ENCODE results near the gene SYS1.

The SYS1 gene

GRCh38 chr20:45352729-45353128 is 10.2 kb upstream of the SYS1 start:
- in situ Hi-C loops (cut with MboI; ENCODE audit: low sequenced_read_pairs) = no loop called here

- in situ Hi-C loops (cut with MboI; ENCODE audit: low sequenced_read_pairs) = no loop called here
These were observed 9.2 kb upstream of the SYS1 start for GRCh38 chr20:45353746-45354145.

GRCh38 chr20:45354423-45355208 is 8.3 kb upstream of the SYS1 start:
- in situ Hi-C loops (cut with MboI; ENCODE audit: low sequenced_read_pairs) = no loop called here

- in situ Hi-C loops (cut with MboI; ENCODE audit: low sequenced_read_pairs) = no loop called here
These were observed 7.5 kb upstream of the SYS1 start for GRCh38 chr20:45355209-45356084.

GRCh38 chr20:45358282-45359068 is 4.5 kb upstream of the SYS1 start:
- in situ Hi-C loops (cut with MboI; ENCODE audit: low sequenced_read_pairs) = no loop called here

- in situ Hi-C loops (cut with MboI; ENCODE audit: low sequenced_read_pairs) = no loop called here
These were observed 3.9 kb upstream of the SYS1 start for GRCh38 chr20:45359069-45359405.

GRCh38 chr20:45359406-45360148 is 3.4 kb upstream of the SYS1 start:
- in situ Hi-C loops (cut with MboI; ENCODE audit: low sequenced_read_pairs) = no loop called here

- in situ Hi-C loops (cut with MboI; ENCODE audit: low sequenced_read_pairs) = no loop called here
These were observed 1.2 kb upstream of the SYS1 start for GRCh38 chr20:45361793-45362192.

GRCh38 chr20:45363611-45364492 is 896 bp downstream of the SYS1 start:
- in situ Hi-C loops (cut with MboI; ENCODE audit: low sequenced_read_pairs) = no loop called here

GRCh38 chr20:45365444-45365970 is 2.6 kb downstream of the SYS1 start:
- in situ Hi-C loops (cut with MboI; ENCODE audit: low sequenced_read_pairs) = no loop called here

- in situ Hi-C loops (cut with MboI; ENCODE audit: low sequenced_read_pairs) = no loop called here
These were observed 3.2 kb downstream of the SYS1 start for GRCh38 chr20:45366192-45366591.

- in situ Hi-C loops (cut with MboI; ENCODE audit: low sequenced_read_pairs) = no loop called here
These were observed 3.7 kb downstream of the SYS1 start for GRCh38 chr20:45366631-45367030.

- in situ Hi-C loops (cut with MboI; ENCODE audit: low sequenced_read_pairs) = no loop called here
These were observed 4.2 kb downstream of the SYS1 start for GRCh38 chr20:45367126-45367525.

GRCh38 chr20:45368221-45368980 is 5.4 kb downstream of the SYS1 start:
- in situ Hi-C loops (cut with MboI; ENCODE audit: low sequenced_read_pairs) = no loop called here

- in situ Hi-C loops (cut with MboI; ENCODE audit: low sequenced_read_pairs) = no loop called here
These were observed 7.7 kb downstream of the SYS1 start for GRCh38 chr20:45370571-45371160.

GRCh38 chr20:45372241-45372640 is 9.3 kb downstream of the SYS1 start:
- in situ Hi-C loops (cut with MboI; ENCODE audit: low sequenced_read_pairs) = no loop called here

GRCh38 chr20:45372646-45373352 is 9.8 kb downstream of the SYS1 start:
- in situ Hi-C loops (cut with MboI; ENCODE audit: low sequenced_read_pairs) = no loop called here
